ENCODE results near the gene CHD6.

CHD6 gene

GRCh38 chr20:41512624-41513023 is 105.6 kb downstream of the CHD6 start:
- ATAC-seq, result no peak
- TF ChIP-seq, protein P1, sequence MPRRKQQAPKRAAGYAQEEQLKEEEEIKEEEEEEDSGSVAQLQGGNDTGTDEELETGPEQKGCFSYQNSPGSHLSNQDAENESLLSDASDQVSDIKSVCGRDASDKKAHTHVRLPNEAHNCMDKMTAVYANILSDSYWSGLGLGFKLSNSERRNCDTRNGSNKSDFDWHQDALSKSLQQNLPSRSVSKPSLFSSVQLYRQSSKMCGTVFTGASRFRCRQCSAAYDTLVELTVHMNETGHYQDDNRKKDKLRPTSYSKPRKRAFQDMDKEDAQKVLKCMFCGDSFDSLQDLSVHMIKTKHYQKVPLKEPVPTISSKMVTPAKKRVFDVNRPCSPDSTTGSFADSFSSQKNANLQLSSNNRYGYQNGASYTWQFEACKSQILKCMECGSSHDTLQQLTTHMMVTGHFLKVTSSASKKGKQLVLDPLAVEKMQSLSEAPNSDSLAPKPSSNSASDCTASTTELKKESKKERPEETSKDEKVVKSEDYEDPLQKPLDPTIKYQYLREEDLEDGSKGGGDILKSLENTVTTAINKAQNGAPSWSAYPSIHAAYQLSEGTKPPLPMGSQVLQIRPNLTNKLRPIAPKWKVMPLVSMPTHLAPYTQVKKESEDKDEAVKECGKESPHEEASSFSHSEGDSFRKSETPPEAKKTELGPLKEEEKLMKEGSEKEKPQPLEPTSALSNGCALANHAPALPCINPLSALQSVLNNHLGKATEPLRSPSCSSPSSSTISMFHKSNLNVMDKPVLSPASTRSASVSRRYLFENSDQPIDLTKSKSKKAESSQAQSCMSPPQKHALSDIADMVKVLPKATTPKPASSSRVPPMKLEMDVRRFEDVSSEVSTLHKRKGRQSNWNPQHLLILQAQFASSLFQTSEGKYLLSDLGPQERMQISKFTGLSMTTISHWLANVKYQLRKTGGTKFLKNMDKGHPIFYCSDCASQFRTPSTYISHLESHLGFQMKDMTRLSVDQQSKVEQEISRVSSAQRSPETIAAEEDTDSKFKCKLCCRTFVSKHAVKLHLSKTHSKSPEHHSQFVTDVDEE (CRISPR knock-in tag; IDR thresholded peaks at IDR 0.05), result no peak
- TF ChIP-seq ZFP30 (CRISPR knock-in tag; IDR thresholded peaks at IDR 0.05), result no peak
- no peak for TF ChIP-seq OSR1 (CRISPR knock-in tag; IDR thresholded peaks at IDR 0.05)
- no peak for TF ChIP-seq ISL1 (CRISPR knock-in tag; IDR thresholded peaks at IDR 0.05)
- TF ChIP-seq PATZ1 (CRISPR knock-in tag; IDR thresholded peaks at IDR 0.05; ENCODE audit: borderline replicate concordance), result no peak
- TF ChIP-seq, protein P2, sequence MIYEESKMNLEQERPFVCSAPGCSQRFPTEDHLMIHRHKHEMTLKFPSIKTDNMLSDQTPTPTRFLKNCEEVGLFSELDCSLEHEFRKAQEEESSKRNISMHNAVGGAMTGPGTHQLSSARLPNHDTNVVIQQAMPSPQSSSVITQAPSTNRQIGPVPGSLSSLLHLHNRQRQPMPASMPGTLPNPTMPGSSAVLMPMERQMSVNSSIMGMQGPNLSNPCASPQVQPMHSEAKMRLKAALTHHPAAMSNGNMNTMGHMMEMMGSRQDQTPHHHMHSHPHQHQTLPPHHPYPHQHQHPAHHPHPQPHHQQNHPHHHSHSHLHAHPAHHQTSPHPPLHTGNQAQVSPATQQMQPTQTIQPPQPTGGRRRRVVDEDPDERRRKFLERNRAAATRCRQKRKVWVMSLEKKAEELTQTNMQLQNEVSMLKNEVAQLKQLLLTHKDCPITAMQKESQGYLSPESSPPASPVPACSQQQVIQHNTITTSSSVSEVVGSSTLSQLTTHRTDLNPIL (CRISPR knock-in tag; IDR thresholded peaks at IDR 0.05; ENCODE audit: low read depth), result no peak
- no peak for TF ChIP-seq ZC3H10 (CRISPR knock-in tag; IDR thresholded peaks at IDR 0.05)
- TF ChIP-seq ZFP3 (CRISPR knock-in tag; IDR thresholded peaks at IDR 0.05), result no peak
- TF ChIP-seq PPARA (CRISPR knock-in tag; IDR thresholded peaks at IDR 0.05; ENCODE audit: borderline replicate concordance), result no peak
- no peak for TF ChIP-seq RARB (CRISPR knock-in tag; IDR thresholded peaks at IDR 0.05)
- no peak for TF ChIP-seq CSDC2 (CRISPR knock-in tag; IDR thresholded peaks at IDR 0.05)
- TF ChIP-seq, protein P3, sequence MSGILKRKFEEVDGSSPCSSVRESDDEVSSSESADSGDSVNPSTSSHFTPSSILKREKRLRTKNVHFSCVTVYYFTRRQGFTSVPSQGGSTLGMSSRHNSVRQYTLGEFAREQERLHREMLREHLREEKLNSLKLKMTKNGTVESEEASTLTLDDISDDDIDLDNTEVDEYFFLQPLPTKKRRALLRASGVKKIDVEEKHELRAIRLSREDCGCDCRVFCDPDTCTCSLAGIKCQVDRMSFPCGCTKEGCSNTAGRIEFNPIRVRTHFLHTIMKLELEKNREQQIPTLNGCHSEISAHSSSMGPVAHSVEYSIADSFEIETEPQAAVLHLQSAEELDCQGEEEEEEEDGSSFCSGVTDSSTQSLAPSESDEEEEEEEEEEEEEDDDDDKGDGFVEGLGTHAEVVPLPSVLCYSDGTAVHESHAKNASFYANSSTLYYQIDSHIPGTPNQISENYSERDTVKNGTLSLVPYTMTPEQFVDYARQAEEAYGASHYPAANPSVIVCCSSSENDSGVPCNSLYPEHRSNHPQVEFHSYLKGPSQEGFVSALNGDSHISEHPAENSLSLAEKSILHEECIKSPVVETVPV (CRISPR knock-in tag; IDR thresholded peaks at IDR 0.05), result no peak
- TF ChIP-seq POU6F1 (CRISPR knock-in tag; IDR thresholded peaks at IDR 0.05; ENCODE audit: borderline replicate concordance, low read depth), result no peak
- no peak for TF ChIP-seq BACH2 (CRISPR knock-in tag; IDR thresholded peaks at IDR 0.05; ENCODE audit: borderline replicate concordance)
- no peak for TF ChIP-seq TOX (CRISPR knock-in tag; IDR thresholded peaks at IDR 0.05; ENCODE audit: borderline replicate concordance)
- no peak for TF ChIP-seq ZNF8 (CRISPR knock-in tag; IDR thresholded peaks at IDR 0.05)

DNA sequence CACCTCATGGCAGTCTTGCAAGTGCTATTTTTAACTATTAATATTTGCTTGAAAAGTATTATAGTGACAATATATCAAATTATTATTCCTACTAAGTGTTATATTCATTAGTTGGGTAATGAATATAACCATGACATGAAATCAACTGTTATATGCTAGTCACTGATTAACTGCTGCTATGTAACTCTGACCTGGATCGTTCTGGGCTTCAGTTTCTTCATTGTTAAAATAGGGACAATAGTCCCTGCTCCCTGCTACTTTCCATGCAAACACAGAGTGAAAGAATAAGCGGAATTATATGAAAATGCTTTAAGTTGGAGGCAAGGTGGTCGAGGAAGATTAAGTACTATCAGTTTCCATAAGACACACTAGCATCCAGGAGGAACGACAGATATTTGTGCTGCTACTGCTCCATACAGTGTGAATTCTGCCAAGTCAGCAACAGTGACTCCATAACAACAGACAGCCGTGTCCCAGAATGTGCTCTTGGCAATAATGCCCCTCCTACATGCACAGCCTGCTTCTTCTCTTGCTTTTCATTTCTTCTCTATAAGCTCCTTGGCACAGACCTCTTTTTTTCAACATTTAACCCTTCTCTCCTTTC is 107.2 kb downstream of the CHD6 start:
- no peak for ATAC-seq
- TF ChIP-seq ZC3H10 (CRISPR knock-in tag; IDR thresholded peaks at IDR 0.05) (no peak), OSR1 (CRISPR knock-in tag; IDR thresholded peaks at IDR 0.05) (no peak), ZNF70 (CRISPR knock-in tag; IDR thresholded peaks at IDR 0.05) (no peak), SNAI2 (CRISPR knock-in tag; IDR thresholded peaks at IDR 0.05) (no peak), ZFP30 (CRISPR knock-in tag; IDR thresholded peaks at IDR 0.05) (no peak), ZNF565 (CRISPR knock-in tag; conservative IDR thresholded peaks at IDR 0.05; ENCODE audit: low read depth) (no peak), ARNTL (CRISPR knock-in tag; IDR thresholded peaks at IDR 0.05; ENCODE audit: borderline replicate concordance, low read depth) (no peak), RARB (CRISPR knock-in tag; IDR thresholded peaks at IDR 0.05) (no peak), PPARA (CRISPR knock-in tag; IDR thresholded peaks at IDR 0.05; ENCODE audit: borderline replicate concordance) (no peak), ESRRG (CRISPR knock-in tag; IDR thresholded peaks at IDR 0.05) (no peak), ZNF8 (CRISPR knock-in tag; IDR thresholded peaks at IDR 0.05) (no peak), TCF4 (CRISPR knock-in tag; IDR thresholded peaks at IDR 0.05; ENCODE audit: borderline replicate concordance) (no peak), TOX (CRISPR knock-in tag; IDR thresholded peaks at IDR 0.05; ENCODE audit: borderline replicate concordance) (no peak), BACH2 (CRISPR knock-in tag; IDR thresholded peaks at IDR 0.05; ENCODE audit: borderline replicate concordance) (no peak)
- TF ChIP-seq, protein P2 (CRISPR knock-in tag; IDR thresholded peaks at IDR 0.05; ENCODE audit: low read depth), result no peak
- TF ChIP-seq, protein P3 (CRISPR knock-in tag; IDR thresholded peaks at IDR 0.05), result no peak
- TF ChIP-seq, protein P1 (CRISPR knock-in tag; IDR thresholded peaks at IDR 0.05), result no peak
